CD4-positive, alpha-beta T cell (primary cell): ENCODE data around the gene RASGRF2. TPM values are rescaled to one million over a fixed set of nuclear protein-coding genes. Genes with fewer than 3 reads are reported as not detected.

ENCODE experiments used
- ATAC-seq: fragments of 200-7000 bp; cut with Tn5 transposase; one replicate; pipeline ENCODE4 v1.10.0; 2022; ENCODE audit warnings: mild to moderate bottlenecking; ENCODE audit not compliant: poor library complexity
- CTCF ChIA-PET: fragments of 350-600 bp; sonication (Branson Sonifier 250); formaldehyde crosslinking; loops from one replicate; lab custom pipeline; 2021; ENCODE audit warnings: antibody characterized with exemption, inconsistent platforms; lab: Charles Lee
- POLR2A ChIA-PET: fragments of 350-600 bp; sonication (Branson Sonifier 250); formaldehyde crosslinking; loops from one replicate; lab custom pipeline; 2021; ENCODE audit warnings: antibody characterized with exemption, inconsistent platforms; lab: Charles Lee
- DNase-seq, 14 experiments: peaks; one replicate each; pipeline ENCODE4 v3.0.0-alpha.2; 2013 to 2020; ENCODE audit warnings: mixed read lengths in 2 of 14
- H3K27ac ChIP-seq, 2 donors: one replicate each; pipeline versions ENCODE4 v1.5.1 to v1.7.0; 2013; ENCODE audit warnings: low read length in 2 of 2, low read depth in 1 of 2, mild to moderate bottlenecking in 1 of 2
- H3K27me3 ChIP-seq, 2 experiments: 1 replicate in 1 of 2; 2 replicates in 1 of 2; pipeline versions ENCODE4 v1.6.1 to v1.7.0; 2013; ENCODE audit warnings: low read length in 2 of 2, control low read depth in 1 of 2, mild to moderate bottlenecking in 1 of 2, moderate library complexity in 1 of 2; ENCODE audit not compliant: insufficient read depth in 2 of 2, control insufficient read depth in 1 of 2
- H3K36me3 ChIP-seq: one replicate; pipeline ENCODE4 v1.6.1; 2013; ENCODE audit warnings: low read length, control low read depth; ENCODE audit not compliant: insufficient read depth
- H3K4me1 ChIP-seq: one replicate; pipeline ENCODE4 v1.6.1; 2013; ENCODE audit warnings: low read length, control low read depth; ENCODE audit not compliant: insufficient read depth
- H3K4me3 ChIP-seq: one replicate; pipeline ENCODE4 v1.5.1; 2013; ENCODE audit warnings: mild to moderate bottlenecking, low read length, moderate library complexity
- H3K9me3 ChIP-seq, 2 experiments: 1 replicate in 1 of 2; 2 replicates in 1 of 2; pipeline versions ENCODE4 v1.6.1 to v1.7.0; 2013; ENCODE audit warnings: low read length in 2 of 2, mild to moderate bottlenecking in 2 of 2, control low read depth in 1 of 2, moderate library complexity in 1 of 2; ENCODE audit not compliant: control insufficient read depth in 1 of 2, insufficient read depth in 1 of 2
- H3K27ac Mint-ChIP-seq: one replicate; pipeline ENCODE4 v1.8.0; 2020; ENCODE audit warnings: mixed read lengths
- H3K27me3 Mint-ChIP-seq: one replicate; pipeline ENCODE4 v1.8.0; 2021; ENCODE audit warnings: mixed read lengths
- H3K36me3 Mint-ChIP-seq: one replicate; pipeline ENCODE4 v1.8.0; 2021; ENCODE audit warnings: low read depth, mixed read lengths
- H3K4me1 Mint-ChIP-seq: one replicate; pipeline ENCODE4 v1.8.0; 2021; ENCODE audit warnings: low read depth, mixed read lengths
- H3K4me3 Mint-ChIP-seq: one replicate; pipeline ENCODE4 v1.8.0; 2020; ENCODE audit warnings: mild to moderate bottlenecking, mixed read lengths
- H3K9me3 Mint-ChIP-seq: one replicate; pipeline ENCODE4 v1.8.0; 2020; ENCODE audit warnings: mixed read lengths
- intact Hi-C, 2 experiments: fragments of 100-400 bp; cut with DNase I in 1 of 2; cut with micrococcal nuclease in 1 of 2; formaldehyde crosslinking; loops; one replicate each; pipeline versions ENCODE4 v1.15.1 to v1.9.0; 2023 to 2025; cut with DNase I, micrococcal nuclease
- total RNA-seq, 174 experiments: library from RNA in 2 of 174; stranded (reverse) in 2 of 174; gene quantifications; one replicate each; pipeline ENCODE4 v1.2.3 and lab custom pipeline; 2021 to 2026
- TF ChIP-seq, protein P1 (sequence below): fragments of 200-600 bp; IDR thresholded peaks from one replicate; pipeline ENCODE4 v1.8.0; 2022; ENCODE audit warnings: antibody characterized with exemption, mild to moderate bottlenecking

RASGRF2 gene
- total RNA-seq, 2 experiments from 2014 or later, result 21.9 to 24.9 TPM

GRCh38 chr5:80964491-80964890 is 4.3 kb downstream of the RASGRF2 start:
- Mint-ChIP-seq H3K36me3 (peaks cover 14% of the 10 kb centered on the region), H3K4me1 (peaks cover 64% of the 10 kb centered on the region), H3K9me3 (no peaks in the 10 kb centered on the region), H3K27me3 (no peaks in the 10 kb centered on the region), H3K4me3 (peak overlapping the region; percentile 40), H3K27ac (peak overlapping the region; percentile 61)
- H3K36me3 ChIP-seq, result no peaks in the 10 kb centered on the region
- intact Hi-C loops, result loop anchor here (5.0 kb wide), 3 partner anchors 88 to 143 kb away; no protein-coding TSS in a partner anchor
- H3K4me3 ChIP-seq, result no peak overlapping the region
- POLR2A ChIA-PET, result interaction anchor here (2.1 kb wide), 1 partner anchor 43 kb away, joined by 7 read pairs; no protein-coding TSS in a partner anchor
- peaks cover 14% of the 10 kb centered on the region for H3K4me1 ChIP-seq
- no peaks in the 10 kb centered on the region for H3K27me3 ChIP-seq
- CTCF ChIA-PET, result interaction anchor here (0.6 kb wide), 1 partner anchor 41 kb away, joined by 3 read pairs; no protein-coding TSS in a partner anchor
- TF ChIP-seq, protein P1, sequence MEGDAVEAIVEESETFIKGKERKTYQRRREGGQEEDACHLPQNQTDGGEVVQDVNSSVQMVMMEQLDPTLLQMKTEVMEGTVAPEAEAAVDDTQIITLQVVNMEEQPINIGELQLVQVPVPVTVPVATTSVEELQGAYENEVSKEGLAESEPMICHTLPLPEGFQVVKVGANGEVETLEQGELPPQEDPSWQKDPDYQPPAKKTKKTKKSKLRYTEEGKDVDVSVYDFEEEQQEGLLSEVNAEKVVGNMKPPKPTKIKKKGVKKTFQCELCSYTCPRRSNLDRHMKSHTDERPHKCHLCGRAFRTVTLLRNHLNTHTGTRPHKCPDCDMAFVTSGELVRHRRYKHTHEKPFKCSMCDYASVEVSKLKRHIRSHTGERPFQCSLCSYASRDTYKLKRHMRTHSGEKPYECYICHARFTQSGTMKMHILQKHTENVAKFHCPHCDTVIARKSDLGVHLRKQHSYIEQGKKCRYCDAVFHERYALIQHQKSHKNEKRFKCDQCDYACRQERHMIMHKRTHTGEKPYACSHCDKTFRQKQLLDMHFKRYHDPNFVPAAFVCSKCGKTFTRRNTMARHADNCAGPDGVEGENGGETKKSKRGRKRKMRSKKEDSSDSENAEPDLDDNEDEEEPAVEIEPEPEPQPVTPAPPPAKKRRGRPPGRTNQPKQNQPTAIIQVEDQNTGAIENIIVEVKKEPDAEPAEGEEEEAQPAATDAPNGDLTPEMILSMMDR, result no peak
- no peak overlapping the region for H3K27ac ChIP-seq
- H3K9me3 ChIP-seq, result no peaks in the 10 kb centered on the region
- DNase-seq, result no peak
- ATAC-seq, result no peak

GRCh38 chr5:80964919-80965318 is 4.8 kb downstream of the RASGRF2 start:
- peaks cover 9% of the 10 kb centered on the region for H3K4me1 ChIP-seq
- H3K27ac ChIP-seq, result no peak overlapping the region
- no peak overlapping the region for H3K4me3 ChIP-seq
- intact Hi-C loops, result loop anchor here (5.0 kb wide), 3 partner anchors 87 to 142 kb away; no protein-coding TSS in a partner anchor
- POLR2A ChIA-PET, result no interaction called here
- no peak for DNase-seq
- peak overlapping the region; percentile 61 for H3K27ac Mint-ChIP-seq
- CTCF ChIA-PET, result no interaction called here
- no peaks in the 10 kb centered on the region for H3K36me3 ChIP-seq
- TF ChIP-seq, protein P1, result no peak
- no peaks in the 10 kb centered on the region for H3K27me3 ChIP-seq
- H3K4me3 Mint-ChIP-seq, result peak overlapping the region; percentile 40
- no peak for ATAC-seq
- H3K9me3 Mint-ChIP-seq, result no peaks in the 10 kb centered on the region
- H3K4me1 Mint-ChIP-seq, result peaks cover 62% of the 10 kb centered on the region
- H3K27me3 Mint-ChIP-seq, result no peaks in the 10 kb centered on the region
- H3K36me3 Mint-ChIP-seq, result peaks cover 10% of the 10 kb centered on the region
- H3K9me3 ChIP-seq, result no peaks in the 10 kb centered on the region

- intact Hi-C loops, result no loop called here
- Mint-ChIP-seq H3K27me3 (no peaks in the 10 kb centered on the region), H3K4me1 (peaks cover 72% of the 10 kb centered on the region), H3K36me3 (peaks cover 10% of the 10 kb centered on the region), H3K4me3 (peak overlapping the region; percentile 14), H3K27ac (peak overlapping the region; percentile 45), H3K9me3 (no peaks in the 10 kb centered on the region)
- DNase-seq, result no peak
- no peak for ATAC-seq
- Histone ChIP-seq H3K9me3 (no peaks in the 10 kb centered on the region), H3K27ac (no peak overlapping the region), H3K27me3 (no peaks in the 10 kb centered on the region), H3K4me1 (peaks cover 21% of the 10 kb centered on the region), H3K36me3 (no peaks in the 10 kb centered on the region), H3K4me3 (no peak overlapping the region)
- ChIA-PET POLR2A (interaction anchor here (0.8 kb wide), 1 partner anchor 39 kb away, joined by 6 read pairs; no protein-coding TSS in a partner anchor), CTCF (interaction anchor here (1.2 kb wide), 1 partner anchor 40 kb away, joined by 5 read pairs; no protein-coding TSS in a partner anchor)
- TF ChIP-seq, protein P1, result no peak
Measured at GRCh38 chr5:80967500-80968181, 7.5 kb downstream of the RASGRF2 start.
